Measurements from ENCODE around the gene UBE2E1. TPM values are rescaled to one million over a fixed set of nuclear protein-coding genes. Genes with fewer than 3 reads are reported as not detected.
"Not testable (repeated sequence)": the region's sequence is repeated elsewhere in the genome, so short reads cannot be mapped to it uniquely, and the experiment has no call there.

Gene UBE2E1
- total RNA-seq, 8 experiments from 2014 or later = 89.3 to 206 (median 112) TPM

- no peak overlapping the region for H3K4me3 ChIP-seq
- no peak for ATAC-seq (replicated peaks in 6 of 8)
- no CpG with 5 or more reads among the region's 3 CpGs for WGBS, 10 experiments
- in situ Hi-C loops (cut with MboI; ENCODE audit: low pct_unique_long_range_greater_than_20kb in 2 of 9, low sequenced_read_pairs in 9 of 9, unreplicated experiment in 9 of 9) = no loop called here
- H3K4me1 ChIP-seq (replicated peaks in 1 of 2) = peaks cover 0 to 7% of the 10 kb centered on the region in 2 donors
- H3K27ac ChIP-seq = no peak overlapping the region
Measured at GRCh38 chr3:23872330-23872729, 66.6 kb downstream of the UBE2E1 start.

- in situ Hi-C loops (cut with MboI; ENCODE audit: low pct_unique_long_range_greater_than_20kb in 2 of 9, low sequenced_read_pairs in 9 of 9, unreplicated experiment in 9 of 9) = no loop called here
- WGBS, 10 experiments = 75 to 100% (median 83%) methylated on average over 1 to 2 of the region's 2 CpGs; no CpG with 5 or more reads in 6 of the 10 experiments
- ATAC-seq (replicated peaks in 6 of 8) = no peak
- Histone ChIP-seq H3K27ac (no peak overlapping the region), H3K4me3 (no peak overlapping the region), H3K4me1 (replicated peaks in 1 of 2) (peaks cover 0 to 10% of the 10 kb centered on the region in 2 donors)
Measured at GRCh38 chr3:23873941-23874340, 68.2 kb downstream of the UBE2E1 start.

- 49 to 100% (median 76%) methylated on average over 1 to 6 of the region's 6 CpGs for WGBS, 10 experiments
- H3K4me3 ChIP-seq = no peak overlapping the region
- in situ Hi-C loops (cut with MboI; ENCODE audit: low pct_unique_long_range_greater_than_20kb in 2 of 9, low sequenced_read_pairs in 9 of 9, unreplicated experiment in 9 of 9) = no loop called here
- no peak for ATAC-seq (replicated peaks in 6 of 8)
- H3K4me1 ChIP-seq (replicated peaks in 1 of 2) = peaks cover 0 to 10% of the 10 kb centered on the region in 2 donors
- no peak overlapping the region for H3K27ac ChIP-seq
Measured at GRCh38 chr3:23874359-23875112, 68.8 kb downstream of the UBE2E1 start.

GRCh38 chr3:23875113-23875725 is 69.5 kb downstream of the UBE2E1 start:
- in situ Hi-C loops (cut with MboI; ENCODE audit: low pct_unique_long_range_greater_than_20kb in 2 of 9, low sequenced_read_pairs in 9 of 9, unreplicated experiment in 9 of 9) = no loop called here
- H3K27ac ChIP-seq = no peak overlapping the region
- WGBS, 10 experiments = 43 to 100% (median 95%) methylated on average over 1 to 4 of the region's 4 CpGs
- H3K4me3 ChIP-seq = no peak overlapping the region
- peaks cover 0 to 10% of the 10 kb centered on the region in 2 donors for H3K4me1 ChIP-seq (replicated peaks in 1 of 2)
- no peak for ATAC-seq (replicated peaks in 6 of 8)

GRCh38 chr3:23876923-23877322 is 71.2 kb downstream of the UBE2E1 start:
- in situ Hi-C loops (cut with MboI; ENCODE audit: low pct_unique_long_range_greater_than_20kb in 2 of 9, low sequenced_read_pairs in 9 of 9, unreplicated experiment in 9 of 9) = no loop called here
- no peak overlapping the region for H3K27ac ChIP-seq
- H3K4me3 ChIP-seq = no peak overlapping the region
- peak in 6 of 8 experiments; percentile 20 to 77 (median 65) for ATAC-seq (replicated peaks in 6 of 8)
- 11 to 90% (median 83%) methylated on average over 1 to 2 of the region's 2 CpGs; no CpG with 5 or more reads in 5 of the 10 experiments for WGBS, 10 experiments
- peaks cover 0 to 13% of the 10 kb centered on the region in 2 donors for H3K4me1 ChIP-seq (replicated peaks in 1 of 2)

GRCh38 chr3:23877329-23877980 is 71.7 kb downstream of the UBE2E1 start:
- peak; percentile 66 to 92 (median 74) for ATAC-seq (replicated peaks in 6 of 8)
- Histone ChIP-seq H3K4me3 (no peak overlapping the region), H3K27ac (no peak overlapping the region), H3K4me1 (replicated peaks in 1 of 2) (peaks cover 0 to 13% of the 10 kb centered on the region in 2 donors)
- 13 to 100% (median 68%) methylated on average over 1 to 5 of the region's 5 CpGs for WGBS, 10 experiments
- in situ Hi-C loops (cut with MboI; ENCODE audit: low pct_unique_long_range_greater_than_20kb in 2 of 9, low sequenced_read_pairs in 9 of 9, unreplicated experiment in 9 of 9) = no loop called here

GRCh38 chr3:23879485-23879884 is 73.7 kb downstream of the UBE2E1 start:
- in situ Hi-C loops (cut with MboI; ENCODE audit: low pct_unique_long_range_greater_than_20kb in 2 of 9, low sequenced_read_pairs in 9 of 9, unreplicated experiment in 9 of 9) = no loop called here
- 86 to 100% (median 100%) methylated on average over 1 to 6 of the region's 8 CpGs; no CpG with 5 or more reads in 2 of the 10 experiments for WGBS, 10 experiments
- Histone ChIP-seq H3K27ac (no peak overlapping the region), H3K4me1 (replicated peaks in 1 of 2) (peaks cover 0 to 13% of the 10 kb centered on the region in 2 donors), H3K4me3 (no peak overlapping the region)
- ATAC-seq (replicated peaks in 6 of 8) = no peak

- H3K4me1 ChIP-seq (replicated peaks in 1 of 2) = peaks cover 0 to 13% of the 10 kb centered on the region in 2 donors
- H3K4me3 ChIP-seq = no peak overlapping the region
- in situ Hi-C loops (cut with MboI; ENCODE audit: low pct_unique_long_range_greater_than_20kb in 2 of 9, low sequenced_read_pairs in 9 of 9, unreplicated experiment in 9 of 9) = no loop called here
- H3K27ac ChIP-seq = no peak overlapping the region
- ATAC-seq (replicated peaks in 6 of 8) = no peak
- 80 to 100% (median 100%) methylated on average over 1 to 4 of the region's 4 CpGs; no CpG with 5 or more reads in 1 of the 10 experiments for WGBS, 10 experiments
Measured at GRCh38 chr3:23880703-23881339, 75.1 kb downstream of the UBE2E1 start.

- H3K27ac ChIP-seq; H3K4me3 ChIP-seq; in situ Hi-C loops (cut with MboI; ENCODE audit: low pct_unique_long_range_greater_than_20kb in 2 of 9, low sequenced_read_pairs in 9 of 9, unreplicated experiment in 9 of 9); H3K4me1 ChIP-seq (replicated peaks in 1 of 2): not testable (repeated sequence)
- WGBS, 10 experiments = 80 to 100% methylated on average over 1 of the region's 4 CpGs; no CpG with 5 or more reads in 8 of the 10 experiments
- peak in 3 of 8 experiments; percentile 24 to 65 (median 37) for ATAC-seq (replicated peaks in 6 of 8)
Measured at GRCh38 chr3:23881993-23882392, 76.2 kb downstream of the UBE2E1 start.

GRCh38 chr3:23882487-23882918 is 76.7 kb downstream of the UBE2E1 start:
- no peak overlapping the region for H3K4me3 ChIP-seq
- peak in 4 of 8 experiments; percentile 12 to 33 (median 22) for ATAC-seq (replicated peaks in 6 of 8)
- in situ Hi-C loops (cut with MboI; ENCODE audit: low pct_unique_long_range_greater_than_20kb in 2 of 9, low sequenced_read_pairs in 9 of 9, unreplicated experiment in 9 of 9) = no loop called here

GRCh38 chr3:23884481-23884880 is 78.7 kb downstream of the UBE2E1 start:
- in situ Hi-C loops (cut with MboI; ENCODE audit: low pct_unique_long_range_greater_than_20kb in 2 of 9, low sequenced_read_pairs in 9 of 9, unreplicated experiment in 9 of 9) = no loop called here
- WGBS, 10 experiments = 85 to 100% (median 97%) methylated on average over 1 to 2 of the region's 2 CpGs; no CpG with 5 or more reads in 2 of the 10 experiments
- Histone ChIP-seq H3K4me3 (no peak overlapping the region), H3K4me1 (replicated peaks in 1 of 2) (peaks cover 0 to 3% of the 10 kb centered on the region in 2 donors), H3K27ac (no peak overlapping the region)
- peak in 1 of 8 experiments; percentile 46 for ATAC-seq (replicated peaks in 6 of 8)

More at GRCh38 chr3:23882487-23882918, 76.7 kb downstream of the UBE2E1 start:
- Histone ChIP-seq H3K4me1 (replicated peaks in 1 of 2) (peaks cover 0 to 4% of the 10 kb centered on the region in 2 donors), H3K27ac (no peak overlapping the region)
- WGBS, 10 experiments = 73 to 97% methylated on average over 3 to 11 of the region's 28 CpGs; no CpG with 5 or more reads in 8 of the 10 experiments

- peaks cover 0 to 3% of the 10 kb centered on the region in 2 donors for H3K4me1 ChIP-seq (replicated peaks in 1 of 2)
- no peak for ATAC-seq (replicated peaks in 6 of 8)
- no peak overlapping the region for H3K4me3 ChIP-seq
- in situ Hi-C loops (cut with MboI; ENCODE audit: low pct_unique_long_range_greater_than_20kb in 2 of 9, low sequenced_read_pairs in 9 of 9, unreplicated experiment in 9 of 9) = no loop called here
- H3K27ac ChIP-seq = no peak overlapping the region
- WGBS, 10 experiments = 90 to 100% (median 99%) methylated on average over 2 to 5 of the region's 6 CpGs; no CpG with 5 or more reads in 4 of the 10 experiments
Measured at GRCh38 chr3:23885210-23885609, 79.5 kb downstream of the UBE2E1 start.
